DND-41 (cell line): ENCODE data around the gene TEFM.

ENCODE experiments used
- ATAC-seq: fragments of 200-7000 bp; cut with Tn5 transposase; 3 replicates; pipeline ENCODE4 v1.9.1; 2021; ENCODE audit warnings: low read depth; ENCODE audit not compliant: insufficient read depth
- DNase-seq: peaks from one replicate; pipeline ENCODE4 v3.0.0-alpha.2; 2020
- H2AFZ ChIP-seq: 2 replicates; pipeline ENCODE4 v1.6.0; 2012; ENCODE audit warnings: low read depth, low read length
- H3K27ac ChIP-seq: 2 replicates; pipeline ENCODE4 v1.5.1; 2012; ENCODE audit warnings: low read length, inconsistent platforms
- H3K27me3 ChIP-seq: fragments of 200-600 bp; sonication (generic); 2 replicates; pipeline ENCODE4 v1.6.0; 2012; ENCODE audit warnings: low read length, mild to moderate bottlenecking, inconsistent platforms; ENCODE audit not compliant: insufficient read depth, poor library complexity
- H3K36me3 ChIP-seq: 2 replicates; pipeline ENCODE4 v1.5.1; 2012; ENCODE audit warnings: low read length, inconsistent platforms; ENCODE audit not compliant: insufficient read depth
- H3K4me1 ChIP-seq: 2 replicates; pipeline ENCODE4 v1.5.1; 2012; ENCODE audit warnings: mild to moderate bottlenecking, low read length; ENCODE audit not compliant: insufficient read depth
- H3K4me2 ChIP-seq: 2 replicates; pipeline ENCODE4 v1.6.0; 2012; ENCODE audit warnings: mild to moderate bottlenecking, moderate library complexity, low read length, inconsistent platforms; ENCODE audit not compliant: insufficient read depth
- H3K4me3 ChIP-seq, 2 experiments: fragments of 200-600 bp in 1 of 2; shearing (Covaris generic) in 1 of 2; 2 replicates each; pipeline ENCODE4 v1.5.1; 2012 to 2016; ENCODE audit warnings: inconsistent platforms in 2 of 2, low read length in 2 of 2, mild to moderate bottlenecking in 2 of 2, low read depth in 1 of 2, moderate library complexity in 1 of 2
- H3K79me2 ChIP-seq: 2 replicates; pipeline ENCODE4 v1.6.0; 2012; ENCODE audit warnings: low read length, inconsistent platforms; ENCODE audit not compliant: insufficient read depth
- H3K9ac ChIP-seq: 2 replicates; pipeline ENCODE4 v1.6.0; 2012; ENCODE audit warnings: low read depth, mild to moderate bottlenecking, inconsistent platforms, low read length, moderate library complexity
- H3K9me3 ChIP-seq: 2 replicates; pipeline ENCODE4 v1.5.1; 2012; ENCODE audit warnings: low read length, moderate library complexity, mild to moderate bottlenecking, inconsistent platforms; ENCODE audit not compliant: insufficient read depth, severe bottlenecking
- H4K20me1 ChIP-seq: 2 replicates; pipeline ENCODE4 v1.6.0; 2012; ENCODE audit warnings: low read length; ENCODE audit not compliant: insufficient read depth
- EZH2 ChIP-seq: IDR thresholded peaks from 3 replicates; pipeline ENCODE4 v1.6.1; 2012; ENCODE audit warnings: borderline replicate concordance, low read depth, mild to moderate bottlenecking, moderate library complexity, low read length, inconsistent platforms; ENCODE audit not compliant: severe bottlenecking
- TF ChIP-seq, protein P1 (sequence below): IDR thresholded peaks from 2 replicates; pipeline ENCODE4 v1.5.1; 2012; ENCODE audit warnings: borderline replicate concordance, low read length, moderate library complexity, mild to moderate bottlenecking; ENCODE audit not compliant: poor library complexity, severe bottlenecking; ENCODE audit errors: extremely low read depth

The TEFM gene, protein sequence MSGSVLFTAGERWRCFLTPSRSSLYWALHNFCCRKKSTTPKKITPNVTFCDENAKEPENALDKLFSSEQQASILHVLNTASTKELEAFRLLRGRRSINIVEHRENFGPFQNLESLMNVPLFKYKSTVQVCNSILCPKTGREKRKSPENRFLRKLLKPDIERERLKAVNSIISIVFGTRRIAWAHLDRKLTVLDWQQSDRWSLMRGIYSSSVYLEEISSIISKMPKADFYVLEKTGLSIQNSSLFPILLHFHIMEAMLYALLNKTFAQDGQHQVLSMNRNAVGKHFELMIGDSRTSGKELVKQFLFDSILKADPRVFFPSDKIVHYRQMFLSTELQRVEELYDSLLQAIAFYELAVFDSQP

GRCh38 chr17:30906101-30906911 is at the start of gene TEFM:
Gene TEFM, minus strand, starts transcription at chr17:30906238. Its CDS starts 40 bp downstream, at chr17:30906198.
- ATAC-seq, result peak; percentile 93

GRCh38 chr17:30954046-30954830 is 48.2 kb upstream of the TEFM start:
- no peak overlapping the region for H3K4me3 ChIP-seq
- H3K9me3 ChIP-seq, result no peaks in the 10 kb centered on the region
- no peak overlapping the region for H3K4me2 ChIP-seq
- no peaks in the 10 kb centered on the region for H3K4me1 ChIP-seq
- no peak overlapping the region for H3K9ac ChIP-seq
- H4K20me1 ChIP-seq, result no peaks in the 10 kb centered on the region
- DNase-seq, result no peak
- H3K27me3 ChIP-seq, result no peaks in the 10 kb centered on the region
- ATAC-seq, result no peak
- TF ChIP-seq, protein P1, sequence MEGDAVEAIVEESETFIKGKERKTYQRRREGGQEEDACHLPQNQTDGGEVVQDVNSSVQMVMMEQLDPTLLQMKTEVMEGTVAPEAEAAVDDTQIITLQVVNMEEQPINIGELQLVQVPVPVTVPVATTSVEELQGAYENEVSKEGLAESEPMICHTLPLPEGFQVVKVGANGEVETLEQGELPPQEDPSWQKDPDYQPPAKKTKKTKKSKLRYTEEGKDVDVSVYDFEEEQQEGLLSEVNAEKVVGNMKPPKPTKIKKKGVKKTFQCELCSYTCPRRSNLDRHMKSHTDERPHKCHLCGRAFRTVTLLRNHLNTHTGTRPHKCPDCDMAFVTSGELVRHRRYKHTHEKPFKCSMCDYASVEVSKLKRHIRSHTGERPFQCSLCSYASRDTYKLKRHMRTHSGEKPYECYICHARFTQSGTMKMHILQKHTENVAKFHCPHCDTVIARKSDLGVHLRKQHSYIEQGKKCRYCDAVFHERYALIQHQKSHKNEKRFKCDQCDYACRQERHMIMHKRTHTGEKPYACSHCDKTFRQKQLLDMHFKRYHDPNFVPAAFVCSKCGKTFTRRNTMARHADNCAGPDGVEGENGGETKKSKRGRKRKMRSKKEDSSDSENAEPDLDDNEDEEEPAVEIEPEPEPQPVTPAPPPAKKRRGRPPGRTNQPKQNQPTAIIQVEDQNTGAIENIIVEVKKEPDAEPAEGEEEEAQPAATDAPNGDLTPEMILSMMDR, result no peak
- no peak for TF ChIP-seq EZH2
- no peaks in the 10 kb centered on the region for H3K79me2 ChIP-seq
- no peaks in the 10 kb centered on the region for H3K36me3 ChIP-seq
- no peak overlapping the region; the same call in 1 of the 2 replicates for H2AFZ ChIP-seq
- H3K27ac ChIP-seq, result no peak overlapping the region

More at GRCh38 chr17:30906101-30906911, at the start of gene TEFM:
- Histone ChIP-seq H3K9ac (peak within 1 kb of the TSS; percentile 84), H2AFZ (peak within 1 kb of the TSS; percentile 99), H3K9me3 (no peaks in the 10 kb centered on the region), H3K4me1 (peaks cover 33% of the 10 kb centered on the region), H4K20me1 (no peaks in the 10 kb centered on the region), H3K79me2 (peaks cover 41% of the 10 kb centered on the region), H3K27me3 (no peaks in the 10 kb centered on the region), H3K4me3 (peak within 1 kb of the TSS; percentile 68 to 77), H3K27ac (peak within 1 kb of the TSS; percentile 80), H3K4me2 (peak within 1 kb of the TSS; percentile 80), H3K36me3 (peaks cover 17% of the 10 kb centered on the region)
- no peak for TF ChIP-seq EZH2
- TF ChIP-seq, protein P1, result no peak
- peak; percentile 92 for DNase-seq

- Histone ChIP-seq H3K27me3 (no peaks in the 10 kb centered on the region), H4K20me1 (no peaks in the 10 kb centered on the region), H3K27ac (no peak overlapping the region), H3K4me2 (no peak overlapping the region), H3K79me2 (no peaks in the 10 kb centered on the region), H3K36me3 (no peaks in the 10 kb centered on the region), H3K4me3 (no peak overlapping the region), H3K4me1 (no peaks in the 10 kb centered on the region), H3K9ac (no peak overlapping the region), H3K9me3 (no peaks in the 10 kb centered on the region), H2AFZ (no peak overlapping the region)
- no peak for DNase-seq
- ATAC-seq, result no peak
- TF ChIP-seq, protein P1, result no peak
- TF ChIP-seq EZH2, result no peak
These were observed 46.8 kb upstream of the TEFM start for GRCh38 chr17:30952638-30953393.
